T1000 (cell line): ENCODE results near the gene OR10A7.
"Not testable (repeated sequence)": the region's sequence is repeated elsewhere in the genome, so short reads cannot be mapped to it uniquely, and the experiment has no call there.

Experiments
- DNase-seq: peaks from one replicate; lab custom pipeline; 2025; ENCODE audit warnings: mixed read lengths; lab: John Stamatoyannopoulos, UW

OR10A7 gene

GRCh38 chr12:55220725-55221124, at the start of gene OR10A7:
Gene OR10A7 (plus strand): TSS chr12:55221025. CDS start chr12:55221025, 0 bp downstream.
- no peak for DNase-seq

- DNase-seq, result no peak
Measured at GRCh38 chr12:55171445-55171844, 49.4 kb upstream of the OR10A7 start.

- DNase-seq, result not testable (repeated sequence)
Measured at GRCh38 chr12:55171846-55172245, 49.0 kb upstream of the OR10A7 start.

GRCh38 chr12:55172686-55173085, 48.1 kb upstream of the OR10A7 start:
- no peak for DNase-seq

GRCh38 chr12:55173456-55173855, 47.4 kb upstream of the OR10A7 start:
- no peak for DNase-seq

- no peak for DNase-seq
Measured at GRCh38 chr12:55188573-55188972, 32.3 kb upstream of the OR10A7 start.

- DNase-seq, result peak; percentile 8
Measured at GRCh38 chr12:55188974-55189556, 31.8 kb upstream of the OR10A7 start.

- DNase-seq, result no peak
Measured at GRCh38 chr12:55194382-55194781, 26.4 kb upstream of the OR10A7 start.

GRCh38 chr12:55226523-55226922, 5.7 kb downstream of the OR10A7 start:
- DNase-seq, result no peak

- no peak for DNase-seq
Measured at GRCh38 chr12:55227643-55228042, 6.8 kb downstream of the OR10A7 start.

- no peak for DNase-seq
Measured at GRCh38 chr12:55244309-55244708, 23.5 kb downstream of the OR10A7 start, which contains the start of gene OR6C74. Gene OR6C74 (plus strand): TSS chr12:55244609. CDS start chr12:55247288, 2,679 bp downstream.

- no peak for DNase-seq
Measured at GRCh38 chr12:55246159-55246558, 25.3 kb downstream of the OR10A7 start.

GRCh38 chr12:55250944-55251343, 30.1 kb downstream of the OR10A7 start:
- no peak for DNase-seq

GRCh38 chr12:55253281-55253680, 32.5 kb downstream of the OR10A7 start:
- no peak for DNase-seq

GRCh38 chr12:55256831-55257230, 36.0 kb downstream of the OR10A7 start:
- no peak for DNase-seq

- no peak for DNase-seq
Measured at GRCh38 chr12:55258303-55258702, 37.5 kb downstream of the OR10A7 start.
